Measurements from ENCODE around the gene SH2D1B. TPM values are rescaled to one million over a fixed set of nuclear protein-coding genes. Genes with fewer than 3 reads are reported as not detected.

The SH2D1B gene
- total RNA-seq, 2 donors from 2014 or later, result not detected

DNA sequence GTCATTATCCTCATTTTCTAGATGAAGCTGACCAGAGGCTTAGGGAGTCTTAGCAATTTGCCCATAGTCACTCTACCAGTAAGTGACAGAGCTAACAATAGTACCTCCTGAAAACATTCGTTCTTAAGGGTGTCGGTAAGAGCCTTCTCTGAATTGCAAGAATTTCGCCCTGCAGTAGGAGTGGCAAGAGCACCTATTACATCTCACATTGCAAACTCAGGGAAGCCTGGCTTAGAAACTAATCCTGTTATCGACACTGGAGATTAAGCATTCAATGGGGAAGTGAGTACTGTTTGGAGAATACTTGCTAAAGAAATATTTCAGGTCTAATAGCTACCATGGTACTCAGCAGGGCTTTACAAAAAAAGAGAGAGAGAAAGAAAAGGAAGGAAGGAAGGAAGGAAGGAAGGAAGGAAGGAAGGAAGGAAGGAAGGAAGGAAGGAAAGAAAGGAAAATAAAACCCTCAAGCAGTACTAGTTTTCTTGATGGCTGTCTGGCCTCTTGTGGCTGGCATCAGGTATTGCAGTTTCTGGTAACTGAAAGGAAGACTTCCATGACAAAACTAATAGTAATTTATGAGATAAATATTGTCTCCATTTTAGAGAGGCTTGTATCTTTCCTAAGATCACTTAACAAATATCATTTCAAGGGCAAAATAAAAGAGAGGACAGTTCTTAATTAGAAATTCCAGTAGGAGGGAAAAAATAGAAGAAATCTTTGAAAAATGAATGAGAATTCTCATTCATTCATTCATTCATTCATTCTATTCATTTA, 20.0 kb downstream of the SH2D1B start:
- no peaks in the 10 kb centered on the region for H3K36me3 ChIP-seq (replicated peaks in 1 of 2; ENCODE audit: insufficient read depth in 1 of 2, low read depth in 2 of 2)
- H3K4me3 ChIP-seq, result no peak overlapping the region
- no peak for TF ChIP-seq POLR2A (IDR thresholded peaks at IDR 0.05)
- TF ChIP-seq, protein P1, sequence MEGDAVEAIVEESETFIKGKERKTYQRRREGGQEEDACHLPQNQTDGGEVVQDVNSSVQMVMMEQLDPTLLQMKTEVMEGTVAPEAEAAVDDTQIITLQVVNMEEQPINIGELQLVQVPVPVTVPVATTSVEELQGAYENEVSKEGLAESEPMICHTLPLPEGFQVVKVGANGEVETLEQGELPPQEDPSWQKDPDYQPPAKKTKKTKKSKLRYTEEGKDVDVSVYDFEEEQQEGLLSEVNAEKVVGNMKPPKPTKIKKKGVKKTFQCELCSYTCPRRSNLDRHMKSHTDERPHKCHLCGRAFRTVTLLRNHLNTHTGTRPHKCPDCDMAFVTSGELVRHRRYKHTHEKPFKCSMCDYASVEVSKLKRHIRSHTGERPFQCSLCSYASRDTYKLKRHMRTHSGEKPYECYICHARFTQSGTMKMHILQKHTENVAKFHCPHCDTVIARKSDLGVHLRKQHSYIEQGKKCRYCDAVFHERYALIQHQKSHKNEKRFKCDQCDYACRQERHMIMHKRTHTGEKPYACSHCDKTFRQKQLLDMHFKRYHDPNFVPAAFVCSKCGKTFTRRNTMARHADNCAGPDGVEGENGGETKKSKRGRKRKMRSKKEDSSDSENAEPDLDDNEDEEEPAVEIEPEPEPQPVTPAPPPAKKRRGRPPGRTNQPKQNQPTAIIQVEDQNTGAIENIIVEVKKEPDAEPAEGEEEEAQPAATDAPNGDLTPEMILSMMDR (IDR thresholded peaks at IDR 0.05), result peak; percentile 44 to 96 (median 76)
- H3K27me3 ChIP-seq, result no peaks in the 10 kb centered on the region
- H3K27ac ChIP-seq, result no peak overlapping the region
- WGBS, 2 donors, result 26 to 27% methylated on average over 4 of the region's 4 CpGs
- intact Hi-C loops (cut with DNase I), result no loop called here
- ATAC-seq, result peak; percentile 50
- no peaks in the 10 kb centered on the region for H3K4me1 ChIP-seq
- peak in 3 of 4 donors; percentile 24 to 50 (median 45) for DNase-seq
- H3K9me3 ChIP-seq, result no peaks in the 10 kb centered on the region

DNA sequence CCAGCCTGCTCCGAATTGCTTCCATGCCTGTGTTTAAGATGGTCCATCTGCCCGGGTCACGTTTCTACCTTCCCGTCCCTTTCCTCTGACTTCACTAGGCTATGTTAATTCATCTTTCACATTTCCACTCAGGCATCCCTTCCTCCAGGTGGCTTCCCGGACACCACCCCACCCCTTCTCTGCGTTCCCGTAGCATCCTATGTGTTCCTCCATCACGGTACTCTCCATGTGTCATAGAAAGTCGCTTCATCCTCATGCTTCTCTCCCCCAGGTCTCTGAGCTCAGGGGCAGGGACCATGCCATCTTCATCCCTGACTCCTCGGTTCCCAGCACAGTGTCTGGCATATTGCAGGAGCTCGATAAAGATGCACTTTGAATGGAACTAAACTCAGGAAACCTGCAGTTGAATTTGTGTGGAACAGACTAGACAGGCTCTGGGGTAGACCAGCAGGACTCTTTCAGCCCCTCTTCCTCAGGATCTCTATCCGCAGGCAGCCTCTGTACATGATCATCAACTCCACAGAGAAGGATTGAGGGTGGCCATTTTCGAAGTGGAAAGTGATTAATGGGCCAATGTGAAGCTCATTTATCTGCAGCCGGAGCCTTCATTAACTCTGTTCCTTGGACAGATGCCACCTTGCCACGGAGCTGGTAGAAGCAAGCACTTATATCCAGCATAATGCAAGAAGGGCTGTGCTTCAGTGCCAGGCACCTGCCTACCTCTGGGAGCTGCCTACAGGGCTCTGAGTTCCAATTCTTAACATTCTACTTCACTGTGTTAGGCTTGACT, 21.3 kb downstream of the SH2D1B start:
- Histone ChIP-seq H3K4me1 (no peaks in the 10 kb centered on the region), H3K27me3 (no peaks in the 10 kb centered on the region), H3K36me3 (replicated peaks in 1 of 2; ENCODE audit: insufficient read depth in 1 of 2, low read depth in 2 of 2) (no peaks in the 10 kb centered on the region), H3K27ac (no peak overlapping the region), H3K4me3 (no peak overlapping the region), H3K9me3 (no peaks in the 10 kb centered on the region)
- DNase-seq (no peak), ATAC-seq (no peak)
- intact Hi-C loops (cut with DNase I), result no loop called here
- WGBS, 2 donors, result 57 to 59% methylated on average over 13 to 15 of the region's 15 CpGs
- TF ChIP-seq, protein P1 (IDR thresholded peaks at IDR 0.05), result no peak
- no peak for TF ChIP-seq POLR2A (IDR thresholded peaks at IDR 0.05)

DNA sequence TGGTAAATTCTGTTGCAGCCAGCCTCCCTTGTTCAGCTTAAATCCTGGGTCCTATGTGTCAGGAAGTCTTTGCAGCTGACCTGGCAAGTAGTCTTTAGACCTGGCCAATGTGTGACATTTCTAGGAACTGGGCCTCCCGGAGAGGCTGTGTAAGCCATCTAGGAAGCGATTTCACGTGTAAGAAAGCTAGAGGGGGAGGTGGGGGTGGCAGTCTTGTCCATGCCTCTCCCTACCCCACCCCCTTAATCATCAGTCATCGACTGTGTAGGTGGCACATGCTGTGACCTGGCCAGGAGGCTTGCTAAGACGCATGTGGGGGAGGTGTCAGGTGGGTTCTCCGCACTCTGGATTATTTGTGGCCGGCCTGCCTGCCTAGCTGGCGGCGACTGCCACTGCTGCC, 22.0 kb downstream of the SH2D1B start:
- H3K4me1 ChIP-seq, result no peaks in the 10 kb centered on the region
- H3K4me3 ChIP-seq, result no peak overlapping the region
- no peaks in the 10 kb centered on the region for H3K27me3 ChIP-seq
- H3K27ac ChIP-seq, result no peak overlapping the region
- no peaks in the 10 kb centered on the region for H3K9me3 ChIP-seq
- DNase-seq (no peak), ATAC-seq (no peak)
- no peaks in the 10 kb centered on the region for H3K36me3 ChIP-seq (replicated peaks in 1 of 2; ENCODE audit: insufficient read depth in 1 of 2, low read depth in 2 of 2)
- 27 to 45% methylated on average over 7 to 9 of the region's 9 CpGs for WGBS, 2 donors
- no peak for TF ChIP-seq POLR2A (IDR thresholded peaks at IDR 0.05)
- TF ChIP-seq, protein P1 (IDR thresholded peaks at IDR 0.05), result no peak
- intact Hi-C loops (cut with DNase I), result loop anchor here (5.0 kb wide), 1 partner anchor 333 kb away; no protein-coding TSS in a partner anchor

DNA sequence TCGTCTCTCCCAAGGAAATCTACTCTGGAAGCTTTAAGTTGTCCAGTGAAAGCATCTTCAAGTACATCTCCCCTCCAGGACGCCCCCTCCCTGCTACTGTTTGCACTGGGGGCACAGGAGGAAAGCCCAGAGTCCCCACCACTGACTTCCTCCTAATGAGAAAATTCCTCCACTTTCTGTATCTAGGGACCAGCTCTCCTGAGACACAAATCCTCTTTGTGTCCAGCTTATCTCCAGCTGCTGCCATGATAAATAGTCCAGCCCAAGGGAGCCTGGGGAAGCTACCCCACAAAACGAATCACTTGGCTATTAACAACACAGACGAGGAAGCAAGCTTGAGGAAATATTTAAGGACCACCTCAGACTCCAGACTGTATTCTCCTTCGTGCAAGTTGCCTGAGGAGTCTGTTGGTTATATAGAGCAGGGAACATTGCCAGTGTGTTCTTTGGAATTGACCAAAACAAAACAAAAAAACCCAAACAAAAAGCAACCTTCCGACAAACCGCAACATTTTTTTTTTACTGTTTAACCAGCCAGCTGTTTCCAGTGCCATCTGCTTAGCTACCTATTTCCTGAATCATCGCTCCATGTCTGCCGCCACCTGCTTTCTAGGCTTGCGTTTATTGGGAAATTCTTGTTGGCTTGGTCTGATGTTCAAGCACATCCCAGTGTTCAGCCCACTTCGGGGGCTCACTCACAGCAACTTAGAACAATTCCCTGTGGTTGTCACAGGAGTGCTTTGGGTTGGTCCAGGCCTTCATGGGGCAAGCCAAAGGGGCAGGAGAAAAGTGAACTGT, 22.7 kb downstream of the SH2D1B start:
- 52 to 53% methylated on average over 11 of the region's 11 CpGs for WGBS, 2 donors
- H3K27me3 ChIP-seq, result no peaks in the 10 kb centered on the region
- ATAC-seq (no peak), DNase-seq (no peak)
- no peaks in the 10 kb centered on the region for H3K9me3 ChIP-seq
- H3K27ac ChIP-seq, result no peak overlapping the region
- TF ChIP-seq, protein P1 (IDR thresholded peaks at IDR 0.05), result no peak
- no peak for TF ChIP-seq POLR2A (IDR thresholded peaks at IDR 0.05)
- H3K4me1 ChIP-seq, result no peaks in the 10 kb centered on the region
- no peak overlapping the region for H3K4me3 ChIP-seq
- intact Hi-C loops (cut with DNase I), result loop anchor here (5.0 kb wide), 1 partner anchor 332 kb away; no protein-coding TSS in a partner anchor
- H3K36me3 ChIP-seq (replicated peaks in 1 of 2; ENCODE audit: insufficient read depth in 1 of 2, low read depth in 2 of 2), result no peaks in the 10 kb centered on the region

All from body of pancreas (tissue), 4 donors.